AG09309 (cell line): ENCODE data around the gene LUC7L3.
"Not testable (repeated sequence)": the region's sequence is repeated elsewhere in the genome, so short reads cannot be mapped to it uniquely, and the experiment has no call there.

Experiments
- DNase-seq: peaks from one replicate; pipeline ENCODE4 v3.0.0-alpha.2; 2010; ENCODE audit warnings: low read depth
- H3K4me3 ChIP-seq: 2 replicates; pipeline ENCODE4 v1.5.1; 2011; ENCODE audit warnings: mild to moderate bottlenecking, low read depth, low read length, moderate library complexity; ENCODE audit not compliant: control insufficient read depth
- CTCF ChIP-seq: IDR thresholded peaks from 2 replicates; pipeline ENCODE4 v1.5.1; 2011; ENCODE audit warnings: mild to moderate bottlenecking, low read depth, low read length, inconsistent platforms; ENCODE audit not compliant: insufficient read depth, control insufficient read depth; ENCODE audit errors: missing control alignments

Gene LUC7L3

GRCh38 chr17:50677851-50678375, 41.5 kb upstream of the LUC7L3 start:
- no peak for TF ChIP-seq CTCF
- no peak for DNase-seq
- H3K4me3 ChIP-seq: no peak overlapping the region

- TF ChIP-seq CTCF: no peak
Measured at GRCh38 chr17:50679008-50679544, 40.3 kb upstream of the LUC7L3 start.

GRCh38 chr17:50680126-50680525, 39.3 kb upstream of the LUC7L3 start:
- no peak for TF ChIP-seq CTCF
- no peak for DNase-seq
- no peak overlapping the region for H3K4me3 ChIP-seq

More at GRCh38 chr17:50679008-50679544, 40.3 kb upstream of the LUC7L3 start:
- no peak overlapping the region for H3K4me3 ChIP-seq
- DNase-seq: no peak

GRCh38 chr17:50680543-50681262, 38.7 kb upstream of the LUC7L3 start:
- not testable (repeated sequence) for H3K4me3 ChIP-seq, DNase-seq

- DNase-seq: peak; percentile 46
- peak; percentile 86 for TF ChIP-seq CTCF
Measured at GRCh38 chr17:50681263-50682200, 37.9 kb upstream of the LUC7L3 start.

GRCh38 chr17:50682441-50682840, 37.0 kb upstream of the LUC7L3 start:
- H3K4me3 ChIP-seq: no peak overlapping the region
- TF ChIP-seq CTCF: no peak
- no peak for DNase-seq

More at GRCh38 chr17:50681263-50682200, 37.9 kb upstream of the LUC7L3 start:
- H3K4me3 ChIP-seq: no peak overlapping the region
